ENCODE measurements around the gene C2orf15. TPM values are rescaled to one million over a fixed set of nuclear protein-coding genes. Genes with fewer than 3 reads are reported as not detected.

The C2orf15 gene
- total and polyA plus RNA-seq, 12 donors = 0.35 to 2.2 (median 1.1) TPM; not detected in 1

DNA sequence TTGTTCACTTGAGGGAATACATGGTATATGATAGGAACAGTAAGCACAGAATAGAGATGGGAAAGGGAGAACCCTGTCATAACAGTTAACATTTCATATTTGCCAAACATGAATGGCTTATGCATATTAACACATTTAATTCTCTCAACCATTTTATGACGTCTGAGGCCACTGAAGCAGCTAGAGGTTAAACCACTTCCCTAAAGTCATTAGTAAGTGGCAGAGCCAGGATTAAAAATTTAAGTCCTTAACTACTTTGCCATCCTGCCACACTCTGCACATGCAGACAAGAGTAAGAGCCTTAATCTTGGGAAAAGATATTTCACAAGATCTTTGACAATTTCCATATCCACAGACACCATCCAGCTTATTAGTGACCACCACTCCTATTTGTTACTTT is 15.4 kb downstream of the C2orf15 start:
- H3K4me3 ChIP-seq = no peak overlapping the region
- no peaks in the 10 kb centered on the region for H3K9me3 ChIP-seq (replicated peaks in 1 of 3)
- TF ChIP-seq, protein P1, sequence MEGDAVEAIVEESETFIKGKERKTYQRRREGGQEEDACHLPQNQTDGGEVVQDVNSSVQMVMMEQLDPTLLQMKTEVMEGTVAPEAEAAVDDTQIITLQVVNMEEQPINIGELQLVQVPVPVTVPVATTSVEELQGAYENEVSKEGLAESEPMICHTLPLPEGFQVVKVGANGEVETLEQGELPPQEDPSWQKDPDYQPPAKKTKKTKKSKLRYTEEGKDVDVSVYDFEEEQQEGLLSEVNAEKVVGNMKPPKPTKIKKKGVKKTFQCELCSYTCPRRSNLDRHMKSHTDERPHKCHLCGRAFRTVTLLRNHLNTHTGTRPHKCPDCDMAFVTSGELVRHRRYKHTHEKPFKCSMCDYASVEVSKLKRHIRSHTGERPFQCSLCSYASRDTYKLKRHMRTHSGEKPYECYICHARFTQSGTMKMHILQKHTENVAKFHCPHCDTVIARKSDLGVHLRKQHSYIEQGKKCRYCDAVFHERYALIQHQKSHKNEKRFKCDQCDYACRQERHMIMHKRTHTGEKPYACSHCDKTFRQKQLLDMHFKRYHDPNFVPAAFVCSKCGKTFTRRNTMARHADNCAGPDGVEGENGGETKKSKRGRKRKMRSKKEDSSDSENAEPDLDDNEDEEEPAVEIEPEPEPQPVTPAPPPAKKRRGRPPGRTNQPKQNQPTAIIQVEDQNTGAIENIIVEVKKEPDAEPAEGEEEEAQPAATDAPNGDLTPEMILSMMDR (IDR thresholded peaks at IDR 0.05) = no peak
- TF ChIP-seq POLR2A (IDR thresholded peaks at IDR 0.05) = no peak
- no peak overlapping the region for H3K27ac ChIP-seq
- no peaks in the 10 kb centered on the region for H3K36me3 ChIP-seq (replicated peaks in 1 of 2)
- H3K27me3 ChIP-seq = no peaks in the 10 kb centered on the region
- H3K4me1 ChIP-seq (replicated peaks in 1 of 2) = peaks cover 0 to 24% of the 10 kb centered on the region in 2 donors
- WGBS, 4 donors = 68 to 85% (median 73%) methylated on average over 1 of the region's 1 CpG
- DNase-seq = no peak
- intact Hi-C loops (cut with DNase I) = no loop called here

DNA sequence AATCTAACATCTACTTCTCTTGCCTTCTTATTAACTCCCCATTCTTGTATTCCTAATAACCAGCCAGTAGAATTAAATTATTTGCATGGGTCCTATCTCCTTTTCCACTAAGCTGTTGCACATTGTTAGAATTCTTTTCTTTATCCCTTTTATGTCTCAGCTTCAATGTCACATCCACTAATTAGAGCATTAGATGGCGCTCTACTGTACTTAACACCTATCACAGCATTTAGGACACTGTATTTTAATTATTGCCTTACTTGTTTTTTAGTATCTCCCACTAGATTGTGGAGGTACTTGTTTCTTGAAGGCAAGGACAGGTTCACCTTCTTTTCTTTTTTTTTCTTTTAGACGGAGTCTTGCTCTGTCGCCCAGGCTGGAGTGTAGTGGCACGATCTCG is 17.1 kb downstream of the C2orf15 start:
- peaks cover 0 to 23% of the 10 kb centered on the region in 2 donors for H3K4me1 ChIP-seq (replicated peaks in 1 of 2)
- no peak for TF ChIP-seq POLR2A (IDR thresholded peaks at IDR 0.05)
- TF ChIP-seq, protein P1 (IDR thresholded peaks at IDR 0.05) = no peak
- H3K27me3 ChIP-seq = no peaks in the 10 kb centered on the region
- no peaks in the 10 kb centered on the region for H3K36me3 ChIP-seq (replicated peaks in 1 of 2)
- H3K9me3 ChIP-seq (replicated peaks in 1 of 3) = no peaks in the 10 kb centered on the region
- no peak overlapping the region for H3K27ac ChIP-seq
- no peak overlapping the region for H3K4me3 ChIP-seq
- WGBS, 4 donors = 93 to 98% (median 96%) methylated on average over 5 of the region's 5 CpGs
- intact Hi-C loops (cut with DNase I) = no loop called here
- DNase-seq = no peak

DNA sequence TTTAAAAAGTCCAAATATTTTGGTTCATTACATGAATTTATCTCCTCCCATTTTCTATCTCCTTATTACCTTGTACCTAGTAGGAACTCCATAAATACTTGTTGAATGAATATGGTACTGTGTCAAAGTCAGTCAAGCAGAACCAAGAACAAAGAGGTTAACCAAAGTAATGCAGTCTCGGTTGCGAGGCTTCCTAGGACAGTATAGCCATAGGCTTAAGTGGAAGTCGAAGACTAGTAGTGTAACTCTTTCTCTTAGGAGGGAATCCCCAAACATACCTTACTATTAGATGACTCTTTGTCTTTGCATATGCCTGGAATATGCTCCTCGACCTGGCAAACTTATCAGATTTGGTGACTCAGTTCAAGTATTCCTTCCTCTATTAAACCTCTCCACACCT is 18.1 kb downstream of the C2orf15 start:
- Histone ChIP-seq H3K4me1 (replicated peaks in 1 of 2) (peaks cover 0 to 18% of the 10 kb centered on the region in 2 donors), H3K36me3 (replicated peaks in 1 of 2) (no peaks in the 10 kb centered on the region), H3K9me3 (replicated peaks in 1 of 3) (no peaks in the 10 kb centered on the region), H3K27ac (no peak overlapping the region), H3K4me3 (no peak overlapping the region), H3K27me3 (no peaks in the 10 kb centered on the region)
- WGBS, 4 donors = 85 to 95% (median 90%) methylated on average over 4 of the region's 4 CpGs
- TF ChIP-seq, protein P1 (IDR thresholded peaks at IDR 0.05) = no peak
- no peak for TF ChIP-seq POLR2A (IDR thresholded peaks at IDR 0.05)
- no peak for DNase-seq
- intact Hi-C loops (cut with DNase I) = no loop called here

DNA sequence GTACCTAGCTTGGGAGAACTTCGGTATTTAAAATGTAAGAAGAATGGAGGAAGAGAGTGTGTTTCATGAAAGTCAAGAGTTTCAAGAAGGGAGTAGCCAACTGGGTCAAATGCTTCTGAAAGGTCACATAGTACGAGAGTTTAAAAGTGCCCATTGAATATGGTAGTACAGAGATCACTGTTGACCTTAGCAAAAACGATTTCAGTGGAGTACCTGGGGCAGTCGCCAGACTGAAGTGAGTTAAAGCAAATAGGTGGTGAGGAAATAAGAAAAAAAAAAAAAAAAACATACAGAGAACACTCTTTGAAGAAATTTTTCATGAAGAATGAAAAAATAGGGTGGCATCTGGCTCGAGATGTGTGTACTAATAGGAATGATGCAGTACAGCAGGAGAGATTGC is 24.7 kb downstream of the C2orf15 start:
- H3K36me3 ChIP-seq (replicated peaks in 1 of 2) = peaks cover 0 to 25% of the 10 kb centered on the region in 2 donors
- no peaks in the 10 kb centered on the region for H3K9me3 ChIP-seq (replicated peaks in 1 of 3)
- H3K4me1 ChIP-seq (replicated peaks in 1 of 2) = peaks cover 0 to 5% of the 10 kb centered on the region in 2 donors
- no peak overlapping the region for H3K4me3 ChIP-seq
- no peak for DNase-seq
- no peaks in the 10 kb centered on the region for H3K27me3 ChIP-seq
- no peak for TF ChIP-seq POLR2A (IDR thresholded peaks at IDR 0.05)
- TF ChIP-seq, protein P1 (IDR thresholded peaks at IDR 0.05) = no peak
- 78 to 87% (median 82%) methylated on average over 5 of the region's 5 CpGs for WGBS, 4 donors
- H3K27ac ChIP-seq = no peak overlapping the region
- intact Hi-C loops (cut with DNase I) = no loop called here
